Measurements from ENCODE around the gene ATXN2.
"Not testable (repeated sequence)": the region's sequence is repeated elsewhere in the genome, so short reads cannot be mapped to it uniquely, and the experiment has no call there.

The ATXN2 gene

GRCh38 chr12:111598637-111599452 lies at the start of gene ATXN2:
TSS of gene ATXN2 (minus strand) at chr12:111599315. CDS start at chr12:111599034, 281 bp downstream.
- DNase-seq (ENCODE audit: low read depth) = no peak

- no peak for DNase-seq (ENCODE audit: low read depth)
Measured at GRCh38 chr12:111645433-111645832, 46.3 kb upstream of the ATXN2 start.

- no peak for DNase-seq (ENCODE audit: low read depth)
Measured at GRCh38 chr12:111643427-111643826, 44.3 kb upstream of the ATXN2 start.

- DNase-seq (ENCODE audit: low read depth) = no peak
Measured at GRCh38 chr12:111642681-111643426, 43.7 kb upstream of the ATXN2 start.

- DNase-seq (ENCODE audit: low read depth) = no peak
Measured at GRCh38 chr12:111640506-111640905, 41.4 kb upstream of the ATXN2 start.

GRCh38 chr12:111638556-111638955 lies 39.4 kb upstream of the ATXN2 start:
- no peak for DNase-seq (ENCODE audit: low read depth)

- DNase-seq (ENCODE audit: low read depth) = no peak
Measured at GRCh38 chr12:111636209-111636945, 37.3 kb upstream of the ATXN2 start.

GRCh38 chr12:111635524-111635923 lies 36.4 kb upstream of the ATXN2 start:
- DNase-seq (ENCODE audit: low read depth) = no peak

GRCh38 chr12:111628505-111629260 lies 29.6 kb upstream of the ATXN2 start:
- no peak for DNase-seq (ENCODE audit: low read depth)

- DNase-seq (ENCODE audit: low read depth) = no peak
Measured at GRCh38 chr12:111626230-111626629, 27.1 kb upstream of the ATXN2 start.

- DNase-seq (ENCODE audit: low read depth) = no peak
Measured at GRCh38 chr12:111624540-111624939, 25.4 kb upstream of the ATXN2 start.

GRCh38 chr12:111617841-111618240 lies 18.7 kb upstream of the ATXN2 start:
- not testable (repeated sequence) for DNase-seq (ENCODE audit: low read depth)

GRCh38 chr12:111616177-111616623 lies 17.1 kb upstream of the ATXN2 start:
- DNase-seq (ENCODE audit: low read depth) = no peak

- DNase-seq (ENCODE audit: low read depth) = no peak
Measured at GRCh38 chr12:111607239-111607638, 8.1 kb upstream of the ATXN2 start.

- DNase-seq (ENCODE audit: low read depth) = no peak
Measured at GRCh38 chr12:111606767-111607230, 7.7 kb upstream of the ATXN2 start.

- no peak for DNase-seq (ENCODE audit: low read depth)
Measured at GRCh38 chr12:111605911-111606766, 7.0 kb upstream of the ATXN2 start.

GRCh38 chr12:111602857-111603256 lies 3.7 kb upstream of the ATXN2 start:
- DNase-seq (ENCODE audit: low read depth) = not testable (repeated sequence)

- DNase-seq (ENCODE audit: low read depth) = no peak
Measured at GRCh38 chr12:111602348-111602747, 3.2 kb upstream of the ATXN2 start.

GRCh38 chr12:111600986-111601385 lies 1.9 kb upstream of the ATXN2 start:
- DNase-seq (ENCODE audit: low read depth) = not testable (repeated sequence)

- no peak for DNase-seq (ENCODE audit: low read depth)
Measured at GRCh38 chr12:111600205-111600642, 1.1 kb upstream of the ATXN2 start.
